UCSD-AML1 (cell line): ENCODE data around the gene RMI1.

Experiments used
- DNase-seq: peaks from one replicate; lab custom pipeline; 2025; ENCODE audit not compliant: unreplicated experiment; lab: John Stamatoyannopoulos, UW

The RMI1 gene

DNA sequence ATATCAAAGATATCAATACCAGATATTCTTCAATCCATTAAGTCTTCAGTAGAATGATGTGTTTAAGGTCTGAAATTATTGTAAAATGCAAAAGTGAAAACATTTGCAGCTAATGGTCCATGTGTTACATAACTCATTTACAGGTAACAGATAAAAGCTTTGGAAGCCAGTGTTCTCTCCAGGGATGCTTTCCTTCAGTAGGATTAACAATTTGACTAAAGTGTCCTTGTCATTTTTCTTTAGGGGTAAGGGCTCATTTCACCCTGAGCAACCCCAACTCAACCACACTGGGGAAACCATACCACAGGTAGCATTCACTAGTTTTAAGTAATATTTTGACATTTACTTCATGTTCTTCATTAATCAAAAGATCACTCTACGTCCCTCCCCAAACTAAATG is 13.5 kb upstream of the RMI1 start:
- DNase-seq: no peak

DNA sequence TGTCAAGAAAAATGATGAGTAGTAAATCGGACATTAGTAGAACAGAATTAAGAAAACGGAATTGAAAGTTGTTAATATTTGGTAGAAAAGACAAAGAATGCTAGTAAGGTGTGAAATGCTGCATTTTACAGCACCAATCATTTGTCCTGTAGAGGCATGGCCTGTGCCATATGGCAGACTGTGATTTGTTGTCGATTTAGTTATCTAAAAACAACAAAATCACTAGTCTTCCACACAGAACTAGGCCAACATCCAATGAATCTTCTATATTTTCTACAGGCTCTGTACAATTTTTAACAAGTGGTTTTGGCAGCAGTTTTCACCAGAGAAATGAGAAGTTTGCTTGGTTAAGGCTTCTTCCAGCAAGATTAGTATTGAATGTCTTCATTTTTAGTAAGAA is 11.0 kb upstream of the RMI1 start:
- DNase-seq: no peak

DNA sequence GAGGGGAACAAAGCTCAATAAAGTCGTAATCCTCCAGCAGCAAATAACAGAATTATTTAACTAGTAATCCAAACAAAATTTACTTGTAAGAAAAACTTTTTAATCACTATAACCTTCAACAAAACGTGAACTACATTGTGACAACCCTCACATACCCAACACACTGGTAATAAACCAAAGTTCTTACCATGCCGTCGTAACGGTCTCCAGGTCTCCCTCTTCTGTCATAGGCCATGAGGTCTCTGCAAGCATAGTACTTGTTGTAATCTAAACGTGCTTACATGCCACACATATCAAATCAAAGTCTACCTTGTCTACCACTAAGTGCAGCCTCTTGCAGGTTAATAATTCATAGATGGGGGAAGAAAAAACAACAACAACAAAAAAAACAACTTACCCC is 9.1 kb upstream of the RMI1 start:
- DNase-seq: no peak

DNA sequence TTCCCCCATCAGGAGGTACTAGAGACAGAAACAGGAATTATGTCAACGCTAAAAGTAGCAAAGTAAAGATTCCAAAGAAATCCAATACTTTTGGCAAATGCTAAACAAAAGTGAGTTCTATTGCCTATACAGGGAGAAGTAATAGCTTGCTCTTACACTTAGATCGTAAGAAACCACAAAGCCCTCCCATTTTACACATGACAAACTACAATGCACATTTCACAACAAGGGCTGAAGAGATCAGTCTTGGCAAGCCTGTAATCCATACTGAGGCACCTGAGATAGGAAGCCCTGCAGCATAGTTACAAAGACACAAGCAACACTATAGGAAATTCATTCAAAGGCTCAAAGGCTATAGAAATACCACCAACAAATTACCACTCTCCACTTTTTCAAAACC is 8.3 kb upstream of the RMI1 start:
- no peak for DNase-seq

DNA sequence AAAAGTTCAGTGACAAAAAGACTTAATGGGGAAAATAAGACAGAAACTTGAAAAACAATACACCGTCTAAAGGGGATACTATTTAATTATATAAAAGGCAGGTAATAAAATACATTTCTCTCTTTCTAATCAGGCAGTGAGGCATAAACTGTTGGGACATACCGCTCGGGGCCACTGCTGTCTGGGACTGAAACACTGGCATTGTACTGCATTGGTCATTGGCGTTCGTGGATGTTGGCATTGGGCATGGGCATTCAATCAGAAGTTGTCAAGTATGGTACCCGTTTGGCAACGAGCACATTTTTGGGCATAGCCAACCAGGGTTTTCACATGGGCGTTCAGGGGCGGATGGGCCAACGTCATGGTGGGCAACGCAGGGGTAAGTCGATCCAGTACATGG is 5.3 kb upstream of the RMI1 start:
- DNase-seq: no peak

DNA sequence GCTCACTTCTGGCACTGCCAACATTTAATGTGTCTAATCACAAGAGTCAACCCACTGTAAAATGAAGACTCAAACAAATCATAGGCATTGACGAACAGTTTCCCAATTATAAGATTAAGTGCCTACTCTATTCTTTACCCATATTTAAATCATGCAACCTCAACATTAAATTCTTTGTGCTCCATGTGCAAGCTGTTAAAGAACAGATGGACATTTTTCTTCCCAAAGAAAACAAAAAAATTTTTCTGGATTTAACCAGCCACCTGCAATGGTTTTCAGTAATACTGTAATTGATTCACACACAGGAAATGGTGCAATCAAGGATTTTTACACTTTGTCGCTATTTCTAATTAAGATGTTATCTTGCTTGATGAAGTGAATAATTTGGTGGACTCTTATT is 4.2 kb upstream of the RMI1 start:
- DNase-seq: no peak

DNA sequence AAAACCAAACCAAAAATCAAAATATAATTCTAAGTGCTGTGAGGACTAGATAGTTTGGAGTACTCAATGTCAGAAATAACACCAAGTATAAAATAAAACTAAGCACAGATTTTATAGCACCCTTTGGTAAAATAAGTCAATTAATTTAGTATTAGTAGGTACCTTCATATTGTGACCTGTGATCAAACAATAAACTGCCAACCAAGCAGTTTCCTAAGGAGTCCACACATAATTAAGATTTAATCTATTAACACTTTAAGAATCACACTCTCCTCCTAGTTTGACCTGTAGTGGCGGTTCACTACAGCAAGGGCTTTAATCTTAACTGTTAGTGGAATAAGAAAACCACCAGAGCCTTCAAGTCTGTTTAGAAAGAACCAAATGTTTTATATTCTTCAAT is 3.4 kb upstream of the RMI1 start:
- no peak for DNase-seq

DNA sequence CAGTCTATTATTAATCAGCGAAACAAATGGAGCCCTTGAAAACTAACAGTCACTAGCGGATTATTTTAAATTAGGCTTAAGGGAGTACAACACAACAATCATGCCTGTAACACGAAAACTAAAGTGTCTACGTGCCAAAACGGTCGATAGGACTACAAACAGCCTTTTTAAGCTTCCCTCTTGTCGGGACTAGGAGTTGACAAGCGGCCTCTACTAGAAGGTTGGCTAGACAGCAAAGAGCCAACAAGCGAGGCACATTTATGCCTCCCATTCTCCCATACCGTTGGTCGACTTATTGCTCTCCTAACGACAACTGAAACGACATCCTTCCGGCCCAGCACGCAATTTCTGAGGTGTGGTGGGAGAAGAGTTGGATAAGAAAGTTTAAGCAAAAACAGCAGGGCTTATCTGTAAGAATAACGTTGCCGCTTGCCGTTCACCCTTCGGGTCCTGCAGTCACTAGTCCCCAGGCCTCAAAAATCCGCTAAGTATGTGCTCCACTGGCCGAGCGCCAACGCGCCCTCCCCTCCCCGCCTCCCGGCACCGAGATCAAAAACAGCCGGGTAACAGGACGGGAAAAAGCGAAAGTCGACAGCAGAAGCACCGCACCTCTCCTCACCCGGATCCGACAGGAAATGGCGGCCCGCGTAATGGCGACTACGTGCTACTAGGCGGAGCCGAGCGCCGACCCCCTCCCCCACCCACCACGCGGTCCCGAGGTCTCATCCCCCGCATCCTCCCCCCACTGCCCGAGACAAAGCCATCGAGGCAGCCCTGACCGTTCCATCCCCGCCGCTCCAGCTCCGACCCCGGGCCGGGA is 1.4 kb upstream of the RMI1 start:
- peak; percentile 85 for DNase-seq

DNA sequence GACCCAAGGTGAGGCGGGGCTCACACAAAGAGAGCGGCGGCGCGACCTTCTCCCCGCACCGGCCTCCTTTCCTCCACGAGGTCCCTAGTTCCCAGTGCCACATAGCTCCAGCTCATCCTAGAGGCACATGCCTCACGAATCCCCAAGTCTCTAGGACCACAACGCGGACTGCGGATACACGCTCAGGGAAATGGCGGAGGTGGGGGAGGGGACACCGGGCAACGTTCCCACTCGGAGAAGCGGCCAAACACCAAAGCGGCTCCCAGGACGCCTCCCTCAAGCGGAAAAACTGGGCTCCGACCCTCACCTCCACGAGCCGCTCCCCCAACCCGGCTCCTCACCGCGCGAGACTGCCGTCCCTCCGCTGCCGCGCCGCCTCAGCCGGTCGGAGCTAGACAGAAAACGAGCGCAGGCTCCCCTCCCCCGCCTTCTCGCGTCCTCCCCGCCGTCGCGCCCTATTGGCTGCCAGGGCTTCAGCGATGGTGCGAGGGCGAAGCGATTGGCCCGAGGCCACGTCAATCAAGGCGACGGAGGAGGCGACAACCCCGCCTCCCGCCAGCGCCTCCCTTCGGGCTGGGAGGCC is 702 bp upstream of the RMI1 start, which contains the start of gene HNRNPK:
HNRNPK (minus strand) TSS at position 404 of the 583 bp plus-strand sequence. CDS start 1,963 bp downstream, outside the sequence.
- peak; percentile 98 for DNase-seq

DNA sequence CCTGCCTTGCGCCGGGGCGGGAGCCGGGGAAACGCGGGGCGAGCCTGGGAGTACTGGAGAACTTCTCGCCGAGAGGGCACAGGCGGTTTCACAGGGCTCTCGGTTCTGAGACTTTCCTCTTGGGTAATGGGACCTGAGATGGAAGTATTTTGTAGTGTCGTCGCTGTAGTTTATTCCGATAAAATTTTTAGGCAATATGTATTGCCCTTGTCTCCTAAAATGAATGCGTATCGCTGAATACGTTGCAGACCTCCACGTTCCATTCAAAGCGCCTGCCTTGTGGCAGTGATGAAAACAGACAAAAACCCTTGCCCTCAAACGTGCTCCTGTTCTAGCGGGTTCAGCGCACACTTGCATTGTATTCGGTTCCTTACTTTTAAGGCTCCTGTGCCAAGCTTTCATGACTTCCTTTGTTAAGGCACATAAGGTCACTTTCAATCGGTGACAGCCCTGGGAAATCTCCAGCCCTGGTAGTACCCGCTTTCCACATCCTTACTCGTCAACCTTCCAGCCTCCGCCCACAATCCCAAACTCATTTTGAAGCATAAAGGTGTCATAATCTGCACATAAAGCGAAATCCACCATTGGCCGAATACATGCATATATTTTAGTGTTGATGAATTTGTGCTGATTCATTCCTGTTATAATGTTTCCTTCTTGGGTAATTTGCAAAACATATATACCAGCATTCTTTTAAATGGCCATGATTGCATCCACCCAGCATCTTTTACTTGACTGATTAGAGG is 694 bp downstream of the RMI1 start:
- DNase-seq: peak; percentile 33

DNA sequence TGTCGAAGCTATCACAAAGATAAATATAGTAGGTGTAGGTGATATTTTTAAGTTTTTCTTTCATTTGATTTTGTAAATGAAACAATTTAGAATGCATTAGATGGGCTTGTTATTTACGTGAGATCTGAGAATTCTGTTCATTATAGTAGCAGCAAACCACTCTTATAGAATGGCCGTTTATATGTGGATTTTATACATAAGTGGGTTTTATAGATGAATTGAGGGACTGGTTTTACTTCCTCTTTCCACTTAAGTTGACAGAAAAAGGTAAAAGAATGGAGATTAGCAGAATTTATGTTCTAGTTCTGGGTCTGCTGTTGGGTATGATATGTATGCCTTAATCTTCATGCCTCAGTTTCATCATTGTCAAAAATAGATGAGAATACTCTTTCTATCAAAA is 5.6 kb downstream of the RMI1 start:
- no peak for DNase-seq

DNA sequence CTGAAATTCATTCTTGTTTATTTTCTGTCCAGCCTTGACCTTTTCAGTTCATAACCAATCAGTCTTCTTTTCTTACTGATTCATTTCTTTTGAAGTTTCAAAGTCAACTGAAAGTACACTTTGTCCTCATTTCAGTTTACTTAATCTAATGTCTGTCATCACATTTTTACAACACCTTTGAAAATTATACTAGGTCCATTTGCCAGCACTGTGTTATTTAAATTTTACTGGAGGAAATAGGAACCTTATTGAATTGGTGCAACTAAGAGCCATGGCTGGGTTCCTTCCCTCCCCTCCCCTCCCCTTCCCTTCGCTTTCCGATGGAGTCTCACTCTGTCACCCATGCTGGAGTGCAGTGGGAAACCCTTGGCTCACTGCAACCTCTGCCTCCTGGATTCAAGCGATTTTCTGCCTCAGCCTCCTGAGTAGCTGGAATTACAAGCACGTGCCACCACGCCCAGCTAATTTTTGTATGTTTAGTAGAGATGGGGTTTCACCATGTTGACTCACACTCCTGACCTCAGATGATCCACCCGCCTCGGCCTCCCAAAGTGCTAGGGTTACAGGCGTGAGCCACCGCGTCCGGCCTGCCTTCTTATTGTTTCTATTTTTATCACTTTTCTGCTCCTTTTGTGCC is 6.3 kb downstream of the RMI1 start:
- no peak for DNase-seq

DNA sequence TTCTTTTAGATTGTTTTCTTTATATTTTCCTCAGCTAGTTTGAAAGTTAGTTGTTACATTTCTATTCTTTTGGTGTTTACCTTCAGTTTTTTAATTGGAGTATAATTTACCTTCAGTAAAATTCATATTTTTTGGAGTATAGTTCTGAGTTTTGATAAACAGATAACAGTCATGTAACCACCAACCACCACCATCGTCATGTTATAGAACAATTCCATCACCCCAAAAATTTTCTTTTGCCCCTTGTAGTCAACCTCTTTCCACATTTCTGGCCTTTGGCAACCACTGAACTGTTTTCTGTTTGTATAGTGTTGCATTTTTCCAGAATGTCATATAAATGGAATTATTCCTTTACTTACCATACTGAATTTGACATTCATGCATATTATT is 6.8 kb downstream of the RMI1 start:
- DNase-seq: no peak

DNA sequence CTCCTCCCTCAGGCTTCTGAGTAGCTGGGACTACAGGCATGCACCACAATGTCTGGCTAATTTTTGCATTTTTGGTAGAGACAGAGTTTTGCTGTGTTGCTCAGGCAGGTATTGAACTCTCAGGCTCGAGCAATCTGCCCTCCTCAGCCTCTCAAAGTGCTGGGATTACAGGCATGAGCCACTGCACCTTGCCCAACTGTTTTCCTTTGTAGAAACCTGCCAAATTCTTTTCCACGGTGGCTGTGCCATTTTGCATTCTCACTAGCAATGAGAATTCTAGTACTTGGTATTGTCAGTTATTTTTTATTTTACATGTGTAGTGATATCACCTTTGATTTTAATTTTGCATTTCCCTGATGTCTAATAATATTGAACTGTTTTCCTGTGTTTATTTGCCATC is 7.8 kb downstream of the RMI1 start:
- no peak for DNase-seq

DNA sequence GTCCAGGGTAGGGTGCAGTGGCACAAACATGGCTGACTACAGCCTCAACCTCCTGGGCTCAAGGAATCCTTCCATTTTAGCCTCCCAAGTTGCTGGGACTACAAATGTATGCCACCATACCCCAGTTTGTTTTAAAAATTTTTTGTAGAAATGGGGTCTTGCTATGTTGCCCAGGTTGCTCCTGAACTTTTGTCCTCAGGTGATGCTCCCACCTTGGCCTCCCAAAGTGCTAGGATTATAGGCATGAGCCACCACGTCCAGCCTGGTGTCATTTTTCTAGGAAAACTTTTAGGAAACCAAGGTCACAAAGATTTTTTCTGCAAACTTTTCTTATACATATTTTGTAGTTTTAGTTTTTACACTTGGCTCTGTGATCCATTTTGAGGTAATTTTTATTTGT is 10.8 kb downstream of the RMI1 start:
- no peak for DNase-seq

DNA sequence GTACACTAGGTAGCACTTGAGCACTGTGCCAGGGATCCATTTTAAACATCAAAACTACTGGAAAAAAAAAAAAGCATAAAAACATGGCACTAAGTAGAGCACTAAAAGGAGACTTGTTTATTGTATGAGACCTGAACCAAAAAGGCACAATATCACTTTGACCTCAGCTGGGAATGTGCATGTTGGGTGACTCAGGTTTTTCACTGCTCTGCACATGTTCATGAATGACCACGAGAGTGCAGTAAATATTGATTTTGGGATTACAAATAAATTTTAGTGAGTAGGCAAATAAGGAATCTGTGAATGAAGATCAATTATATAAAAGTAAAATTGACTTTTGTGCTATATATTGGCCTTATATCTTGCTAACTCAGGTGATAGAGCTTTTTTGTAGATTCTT is 11.8 kb downstream of the RMI1 start:
- DNase-seq: no peak

DNA sequence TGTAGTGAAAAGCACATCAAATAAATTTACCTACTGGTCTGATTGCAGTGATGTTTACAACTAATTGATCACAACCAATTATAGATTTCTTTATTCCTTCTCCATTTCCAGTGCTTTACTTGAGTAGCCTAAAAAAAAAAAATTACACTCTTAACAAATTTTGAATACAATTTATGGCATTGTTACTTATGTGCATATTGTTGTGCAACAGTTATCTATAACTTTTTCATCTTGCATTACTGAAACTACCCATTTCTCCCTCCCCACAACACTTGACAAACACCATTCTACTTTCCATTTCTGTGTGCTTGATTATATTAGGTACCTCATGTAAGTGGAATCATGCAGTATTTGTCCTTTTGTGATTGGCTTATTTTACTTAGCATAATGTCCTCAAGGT is 12.3 kb downstream of the RMI1 start:
- no peak for DNase-seq

DNA sequence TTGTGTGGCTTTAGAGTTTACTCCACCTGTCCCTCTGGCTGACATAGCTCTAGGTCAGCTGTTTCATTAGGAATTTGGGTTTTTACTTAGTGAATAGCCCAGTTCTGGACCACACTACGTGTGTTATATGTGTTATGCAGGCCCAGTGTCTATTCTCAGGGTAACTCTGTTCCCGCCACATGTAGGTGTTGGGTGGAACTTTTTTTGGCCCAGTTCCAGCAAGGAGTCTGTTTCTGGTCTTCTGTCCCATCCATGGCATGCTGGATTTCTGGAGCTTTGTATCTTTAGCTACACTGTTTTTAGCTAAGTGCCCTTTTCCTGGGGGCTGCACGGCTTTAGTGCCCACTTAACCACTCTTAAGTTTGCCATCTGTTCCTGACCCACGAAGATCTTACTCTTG is 15.5 kb downstream of the RMI1 start:
- no peak for DNase-seq

DNA sequence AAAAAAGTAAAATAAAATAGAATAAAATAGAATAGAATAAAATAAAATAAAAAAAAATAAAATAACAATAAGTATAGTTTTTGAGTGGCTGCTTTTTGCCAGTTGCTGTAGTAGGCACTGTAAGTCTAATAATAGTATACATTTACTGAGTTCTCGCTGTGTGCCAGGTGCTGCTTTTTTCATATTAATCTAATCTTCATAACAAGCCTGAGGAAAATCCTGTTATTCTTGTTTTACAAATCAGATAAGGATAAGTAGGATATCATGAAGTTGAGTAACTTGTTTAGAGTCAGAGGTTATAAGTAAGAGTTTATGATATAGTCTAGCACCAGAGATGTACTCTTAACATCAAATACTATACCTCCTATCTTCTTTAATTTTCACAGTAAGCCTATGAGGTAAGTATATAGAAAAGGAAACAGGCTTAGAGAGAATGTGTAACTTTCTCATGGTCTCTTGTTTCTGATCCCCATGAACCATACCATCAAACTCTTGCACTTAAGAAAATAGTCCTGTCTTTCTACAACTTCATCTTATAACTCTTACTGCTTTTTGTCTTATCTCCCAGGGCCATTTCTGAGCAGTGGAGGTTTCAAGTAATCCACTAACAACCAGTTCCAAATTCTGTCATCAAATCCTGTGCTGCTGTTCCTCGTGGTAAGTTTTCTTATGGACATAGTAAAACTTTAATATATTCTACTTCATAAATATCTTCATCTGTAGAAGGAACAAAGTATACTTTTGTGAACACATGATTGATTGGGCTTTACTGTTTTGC is 18.7 kb downstream of the RMI1 start:
- DNase-seq: no peak

DNA sequence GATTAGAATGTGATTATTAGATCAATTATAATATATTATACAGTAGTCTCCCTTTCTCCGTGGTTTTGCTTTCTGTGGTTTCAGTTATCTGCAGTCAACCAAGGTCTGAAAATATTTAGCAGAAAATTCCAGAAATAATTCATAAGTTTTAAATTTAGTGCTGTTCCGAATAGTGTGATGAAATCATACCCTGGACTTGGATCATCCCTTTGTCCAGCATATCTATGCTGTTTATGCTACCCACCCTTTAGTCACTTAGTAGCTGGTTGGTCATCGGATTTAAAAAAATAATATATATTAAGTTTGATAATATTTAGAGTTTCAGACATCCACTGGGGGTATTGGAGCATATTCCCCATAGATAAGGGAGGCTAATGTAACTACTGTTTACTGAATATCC is 19.6 kb downstream of the RMI1 start:
- no peak for DNase-seq

DNA sequence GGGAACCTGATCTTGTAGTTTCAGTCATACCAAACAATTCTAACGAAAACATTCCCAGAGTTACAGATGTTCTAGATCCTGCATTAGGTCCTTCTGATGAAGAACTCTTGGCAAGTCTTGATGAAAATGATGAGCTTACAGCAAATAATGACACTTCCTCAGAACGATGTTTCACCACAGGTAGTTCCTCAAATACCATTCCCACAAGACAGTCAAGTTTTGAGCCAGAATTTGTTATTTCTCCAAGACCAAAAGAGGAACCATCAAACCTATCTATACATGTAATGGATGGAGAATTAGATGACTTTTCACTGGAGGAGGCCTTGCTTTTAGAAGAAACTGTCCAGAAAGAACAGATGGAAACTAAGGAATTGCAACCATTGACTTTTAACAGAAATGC is 21.0 kb downstream of the RMI1 start:
- DNase-seq: no peak
